ENCODE measurements around the gene EXOC3L4. TPM values are rescaled to one million over a fixed set of nuclear protein-coding genes. Genes with fewer than 3 reads are reported as not detected.
A peak's percentile ranks its signal among the peaks of the same experiment; 100 is the strongest.

The EXOC3L4 gene
- total RNA-seq, 1 experiment from 2014 or later, result not detected

- TF ChIP-seq ATF3 (IDR thresholded peaks at IDR 0.05), result no peak
- no peak; the same call in 1 of the 2 replicates for TF ChIP-seq SP1 (IDR thresholded peaks at IDR 0.05; ENCODE audit: low read depth)
- 0 out of 2 replicates have a peak, but pooled peaks have one; percentile 11 for TF ChIP-seq ZFX (IDR thresholded peaks at IDR 0.05)
- no peak for TF ChIP-seq CBX3 (IDR thresholded peaks at IDR 0.05; ENCODE audit: low read depth)
- peak; percentile 57 for TF ChIP-seq JUND (IDR thresholded peaks at IDR 0.05)
Observed at GRCh38 chr14:103136388-103137271, 42.1 kb downstream of the EXOC3L4 start (continued).

GRCh38 chr14:103137689-103138300 lies 43.3 kb downstream of the EXOC3L4 start:
- no peak for DNase-seq (ENCODE audit: low read depth, low spot score)

More at GRCh38 chr14:103137689-103138300, 43.3 kb downstream of the EXOC3L4 start:
- no peaks in the 10 kb centered on the region for H3K9me2 ChIP-seq (ENCODE audit: insufficient read depth)
- TF ChIP-seq EGR1 (IDR thresholded peaks at IDR 0.05; ENCODE audit: low read depth) (no peak), YY1 (IDR thresholded peaks at IDR 0.05; ENCODE audit: extremely low read depth, insufficient replicate concordance, low read depth, low read length) (no peak), CBX3 (IDR thresholded peaks at IDR 0.05; ENCODE audit: low read depth) (no peak), EZH2 (IDR thresholded peaks at IDR 0.05) (no peak), EZH2phosphoT487 (IDR thresholded peaks at IDR 0.05; ENCODE audit: borderline replicate concordance) (no peak), JUND (IDR thresholded peaks at IDR 0.05) (no peak), SIN3A (IDR thresholded peaks at IDR 0.05; ENCODE audit: low read depth) (no peak), POLR2A (IDR thresholded peaks at IDR 0.05; ENCODE audit: borderline replicate concordance, extremely low read depth, insufficient read depth, insufficient read length) (no peak)
- peak overlapping the region; percentile 67 for H3K27ac ChIP-seq (ENCODE audit: low read depth, low read length)
- peak overlapping the region; percentile 35; the same call in 1 of the 2 replicates for H3K9ac ChIP-seq (ENCODE audit: low read length)
- no peak overlapping the region for H3K4me3 ChIP-seq (replicated peaks in 1 of 2; ENCODE audit: low read depth in 1 of 2, low read length in 2 of 2)
- POLR2A ChIA-PET, result no interaction called here
- peak overlapping the region; percentile 74 for H3K4me2 ChIP-seq (ENCODE audit: low read length)
- H3K79me2 ChIP-seq (ENCODE audit: insufficient read depth, low read length), result no peaks in the 10 kb centered on the region
- H4K20me1 ChIP-seq (ENCODE audit: insufficient read depth), result no peaks in the 10 kb centered on the region
- no peak overlapping the region for H2AFZ ChIP-seq (ENCODE audit: low read depth, low read length, poor library complexity, severe bottlenecking)
- BruUV-seq (replicated peaks), result no TSS peak
- intact Hi-C loops (cut with micrococcal nuclease), result no loop called here
- no peak for ATAC-seq
- H3K9me3 ChIP-seq (ENCODE audit: control insufficient read depth in 1 of 2, insufficient read depth in 1 of 2, low read depth in 1 of 2, low read length in 2 of 2), result no peaks in the 10 kb centered on the region
- CTCF ChIA-PET, result interaction anchor here (3.3 kb wide), 1 partner anchor 33 kb away, joined by 14 read pairs; no protein-coding TSS in a partner anchor
- H3K27me3 ChIP-seq (ENCODE audit: insufficient read depth, low read length), result no peaks in the 10 kb centered on the region
- RAD21 ChIA-PET (ENCODE audit: low non-redundant PET in 1 of 2, low total read pairs in 2 of 2, uncharacterized antibody in 2 of 2, unreplicated experiment in 2 of 2), result interaction anchor here (0.6 to 1.9 kb wide), 2 partner anchors 32 to 33 kb away, joined by 4 to 6 read pairs; no protein-coding TSS in a partner anchor
- H3K4me1 ChIP-seq (ENCODE audit: control insufficient read depth in 1 of 2, insufficient read depth in 2 of 2, low read length in 2 of 2), result peaks cover 18 to 38% of the 10 kb centered on the region in 2 experiments
- peaks cover 7 to 12% of the 10 kb centered on the region in 2 experiments; a peak in 1 of 4 replicates for H3K36me3 ChIP-seq (ENCODE audit: control insufficient read depth in 1 of 2, insufficient read depth in 2 of 2, low read length in 2 of 2)

All from HCT116 (cell line).